HEK293 (cell line): ENCODE results near the gene FARSA.

ENCODE experiments used
- CTCF ChIA-PET: fragments of 350-600 bp; formaldehyde crosslinking; extraction: SDS; loops from one replicate; lab custom pipeline; 2021; ENCODE audit warnings: antibody characterized with exemption; lab: Yijun Ruan, JAX
- POLR2A ChIA-PET: fragments of 300-600 bp; formaldehyde crosslinking; extraction: SDS; loops from one replicate; lab custom pipeline; 2020; ENCODE audit warnings: antibody characterized with exemption, inconsistent platforms; lab: Yijun Ruan, JAX
- H3K27ac ChIP-seq: fragments of 200-500 bp; sonication (Bioruptor generic); 2 replicates; pipeline ENCODE4 v1.5.1; 2014; ENCODE audit warnings: low read depth, low read length, control low read depth, inconsistent platforms; ENCODE audit errors: extremely low read depth
- H3K36me3 ChIP-seq, 2 experiments: fragments of 200-500 bp in 1 of 2; sonication (Bioruptor generic) in 1 of 2; 1 replicate in 1 of 2; 2 replicates in 1 of 2; pipeline ENCODE4 v1.5.1; 2014 to 2017; ENCODE audit warnings: inconsistent platforms in 2 of 2, low read length in 2 of 2; ENCODE audit not compliant: control insufficient read depth in 2 of 2, insufficient read depth in 1 of 2
- H3K4me1 ChIP-seq: fragments of 200-500 bp; sonication (Bioruptor generic); 2 replicates; pipeline ENCODE4 v1.5.1; 2014; ENCODE audit warnings: mild to moderate bottlenecking, low read length, inconsistent platforms; ENCODE audit not compliant: control insufficient read depth, insufficient read depth
- H3K4me3 ChIP-seq: 2 replicates; pipeline ENCODE4 v1.5.1; 2011; ENCODE audit warnings: low read depth, mild to moderate bottlenecking, control low read depth, low read length, moderate library complexity
- H3K9me3 ChIP-seq: fragments of 200-500 bp; sonication (Bioruptor generic); 2 replicates; pipeline ENCODE4 v1.5.1; 2014; ENCODE audit warnings: low read depth, low read length, inconsistent platforms; ENCODE audit not compliant: control insufficient read depth, insufficient read depth
- EGR2 ChIP-seq: fragments of 450-650 bp; formaldehyde crosslinking; IDR thresholded peaks from 2 replicates; pipeline ENCODE4 v1.5.1; 2016; ENCODE audit warnings: low read depth, missing biosample characterization, missing genetic modification characterization
- GFI1B ChIP-seq: fragments of 450-650 bp; formaldehyde crosslinking; IDR thresholded peaks from 2 replicates; pipeline ENCODE4 v1.5.1; 2016; ENCODE audit warnings: missing biosample characterization, missing genetic modification characterization
- KLF10 ChIP-seq: fragments of 450-650 bp; IDR thresholded peaks from 2 replicates; pipeline ENCODE4 v1.5.1; 2018; ENCODE audit warnings: missing biosample characterization, mild to moderate bottlenecking, missing genetic modification characterization
- MYNN ChIP-seq: fragments of 450-650 bp; formaldehyde crosslinking; IDR thresholded peaks from 2 replicates; pipeline ENCODE4 v1.5.1; 2016; ENCODE audit warnings: missing biosample characterization, missing genetic modification characterization, borderline replicate concordance
- ZFP41 ChIP-seq: fragments of 450-650 bp; formaldehyde crosslinking; IDR thresholded peaks from 2 replicates; pipeline ENCODE4 v1.5.1; 2016; ENCODE audit warnings: missing biosample characterization, missing genetic modification characterization, borderline replicate concordance
- ZNF19 ChIP-seq: fragments of 450-650 bp; formaldehyde crosslinking; IDR thresholded peaks from 2 replicates; pipeline ENCODE4; 2016; ENCODE audit warnings: missing biosample characterization, missing genetic modification characterization, low read depth
- ZNF214 ChIP-seq: fragments of 450-650 bp; formaldehyde crosslinking; IDR thresholded peaks from 2 replicates; pipeline ENCODE4 v1.5.1; 2017; ENCODE audit warnings: missing biosample characterization, mild to moderate bottlenecking, missing genetic modification characterization, borderline replicate concordance
- ZNF24 ChIP-seq: fragments of 450-650 bp; formaldehyde crosslinking; IDR thresholded peaks from 2 replicates; pipeline ENCODE4 v1.5.1; 2016; ENCODE audit warnings: missing biosample characterization, missing genetic modification characterization
- ZNF248 ChIP-seq: fragments of 450-650 bp; formaldehyde crosslinking; IDR thresholded peaks from 2 replicates; pipeline ENCODE4 v1.5.1; 2017; ENCODE audit warnings: missing biosample characterization, missing genetic modification characterization
- ZNF274 ChIP-seq, 2 experiments: fragments of 200-500 bp in 1 of 2; fragments of 450-650 bp in 1 of 2; sonication (Bioruptor generic) in 1 of 2; formaldehyde crosslinking in 1 of 2; IDR thresholded peaks; 2 replicates each; pipeline versions ENCODE4 v1.5.1 to v1.6.1; 2014 to 2016; ENCODE audit warnings: borderline replicate concordance in 1 of 2, inconsistent platforms in 1 of 2, low read length in 1 of 2, missing biosample characterization in 1 of 2, missing genetic modification characterization in 1 of 2
- ZNF324 ChIP-seq: fragments of 450-650 bp; formaldehyde crosslinking; IDR thresholded peaks from 2 replicates; pipeline ENCODE4 v1.5.1; 2016; ENCODE audit warnings: missing biosample characterization, missing genetic modification characterization
- ZNF354C ChIP-seq: fragments of 450-650 bp; formaldehyde crosslinking; IDR thresholded peaks from 2 replicates; pipeline ENCODE4 v1.5.1; 2016; ENCODE audit warnings: missing biosample characterization, missing genetic modification characterization, low read depth, borderline replicate concordance
- ZNF366 ChIP-seq: fragments of 450-650 bp; formaldehyde crosslinking; conservative IDR thresholded peaks from 2 replicates; pipeline ENCODE4 v1.5.1; 2016; ENCODE audit warnings: missing biosample characterization, missing genetic modification characterization
- ZNF416 ChIP-seq: fragments of 450-650 bp; formaldehyde crosslinking; IDR thresholded peaks from 2 replicates; pipeline ENCODE4 v1.5.1; 2016; ENCODE audit warnings: missing biosample characterization, missing genetic modification characterization
- ZNF510 ChIP-seq: fragments of 450-650 bp; formaldehyde crosslinking; IDR thresholded peaks from 2 replicates; pipeline ENCODE4 v1.5.1; 2018; ENCODE audit warnings: mild to moderate bottlenecking, missing genetic modification characterization, missing biosample characterization; ENCODE audit not compliant: insufficient replicate concordance
- ZNF561 ChIP-seq: fragments of 450-650 bp; IDR thresholded peaks from 2 replicates; pipeline ENCODE4 v1.5.1; 2018; ENCODE audit warnings: missing biosample characterization, missing genetic modification characterization, borderline replicate concordance
- ZNF776 ChIP-seq: fragments of 450-650 bp; formaldehyde crosslinking; IDR thresholded peaks from 2 replicates; pipeline ENCODE4 v1.5.0; 2017; ENCODE audit warnings: missing biosample characterization, missing genetic modification characterization, borderline replicate concordance
- ZNF791 ChIP-seq: fragments of 450-650 bp; formaldehyde crosslinking; IDR thresholded peaks from 2 replicates; pipeline ENCODE4 v1.5.1; 2016; ENCODE audit warnings: missing biosample characterization, missing genetic modification characterization
- TF ChIP-seq, protein P1 (sequence below): fragments of 450-650 bp; formaldehyde crosslinking; IDR thresholded peaks from 2 replicates; pipeline ENCODE4 v1.5.1; 2016; ENCODE audit warnings: missing biosample characterization, missing genetic modification characterization
- TF ChIP-seq, protein P2 (sequence below): fragments of 450-650 bp; formaldehyde crosslinking; IDR thresholded peaks from 2 replicates; pipeline ENCODE4 v1.5.1; 2016; ENCODE audit warnings: missing biosample characterization, missing genetic modification characterization
- TF ChIP-seq, protein P3 (sequence below): fragments of 450-650 bp; formaldehyde crosslinking; IDR thresholded peaks from 2 replicates; pipeline ENCODE4 v1.5.1; 2016; ENCODE audit warnings: missing biosample characterization, missing genetic modification characterization
- TF ChIP-seq, protein P4 (sequence below): fragments of 450-650 bp; formaldehyde crosslinking; IDR thresholded peaks from 2 replicates; pipeline ENCODE4 v1.5.1; 2016; ENCODE audit warnings: missing biosample characterization, missing genetic modification characterization
- TF ChIP-seq, protein P5 (sequence below): fragments of 450-650 bp; formaldehyde crosslinking; IDR thresholded peaks from 2 replicates; pipeline ENCODE4 v1.5.1; 2016; ENCODE audit warnings: missing biosample characterization, missing genetic modification characterization, low read depth
- TF ChIP-seq, protein P6 (sequence below): fragments of 450-650 bp; formaldehyde crosslinking; IDR thresholded peaks from 2 replicates; pipeline ENCODE4 v1.5.1; 2016; ENCODE audit warnings: missing biosample characterization, missing genetic modification characterization

Gene FARSA

DNA sequence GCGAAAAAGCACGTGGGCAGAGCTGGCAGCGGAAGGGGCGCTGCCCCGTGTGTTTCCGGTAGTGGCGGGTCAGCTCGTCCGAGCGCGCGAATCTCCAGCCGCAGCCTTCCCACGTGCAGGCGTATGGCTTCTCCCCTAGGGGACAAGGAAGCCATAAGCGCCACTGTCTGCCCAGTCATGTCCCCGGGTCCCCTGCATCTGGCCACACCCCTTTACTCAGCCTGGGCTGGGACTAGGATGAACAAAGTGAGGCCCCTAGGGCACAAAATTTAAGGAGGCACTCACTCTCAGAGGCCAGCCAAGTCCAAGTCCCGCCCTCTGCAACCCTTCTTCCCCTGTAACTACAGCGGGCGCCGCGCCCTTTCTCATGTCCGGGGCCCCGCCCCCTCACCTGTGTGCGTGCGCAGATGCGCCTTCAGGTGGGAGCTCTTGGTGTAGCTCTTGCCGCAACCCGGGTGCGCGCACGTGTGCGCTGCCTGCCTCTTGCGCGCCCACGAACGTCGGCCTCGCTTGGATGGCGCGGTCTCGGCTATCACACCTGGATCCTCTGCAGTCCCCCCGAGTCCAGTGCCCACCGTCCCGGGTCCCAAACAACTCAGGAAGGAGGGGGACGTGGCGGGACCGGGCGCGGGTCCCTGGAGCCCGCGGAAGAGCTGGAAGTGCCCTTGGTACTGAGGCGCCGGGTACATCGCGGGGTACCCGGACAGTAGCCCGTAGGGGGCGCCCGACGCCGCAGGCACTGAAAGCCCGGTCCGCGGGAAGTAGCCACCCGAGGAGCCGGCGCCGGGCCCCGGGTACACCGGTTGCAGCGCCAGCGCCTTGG is 48.4 kb downstream of the FARSA start (continued):
- TF ChIP-seq, protein P1, sequence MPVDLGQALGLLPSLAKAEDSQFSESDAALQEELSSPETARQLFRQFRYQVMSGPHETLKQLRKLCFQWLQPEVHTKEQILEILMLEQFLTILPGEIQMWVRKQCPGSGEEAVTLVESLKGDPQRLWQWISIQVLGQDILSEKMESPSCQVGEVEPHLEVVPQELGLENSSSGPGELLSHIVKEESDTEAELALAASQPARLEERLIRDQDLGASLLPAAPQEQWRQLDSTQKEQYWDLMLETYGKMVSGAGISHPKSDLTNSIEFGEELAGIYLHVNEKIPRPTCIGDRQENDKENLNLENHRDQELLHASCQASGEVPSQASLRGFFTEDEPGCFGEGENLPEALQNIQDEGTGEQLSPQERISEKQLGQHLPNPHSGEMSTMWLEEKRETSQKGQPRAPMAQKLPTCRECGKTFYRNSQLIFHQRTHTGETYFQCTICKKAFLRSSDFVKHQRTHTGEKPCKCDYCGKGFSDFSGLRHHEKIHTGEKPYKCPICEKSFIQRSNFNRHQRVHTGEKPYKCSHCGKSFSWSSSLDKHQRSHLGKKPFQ (tag by site-specific recombination), result no peak
- no peak for TF ChIP-seq MYNN (tag by site-specific recombination)
- no peak for TF ChIP-seq EGR2 (tag by site-specific recombination)
- TF ChIP-seq ZNF274 (IDR thresholded peaks at IDR 0.05; ENCODE audit: low read length), result no peak
- no peak for TF ChIP-seq ZNF274 (tag by site-specific recombination; IDR thresholded peaks at IDR 0.05; ENCODE audit: borderline replicate concordance)
- no peak for TF ChIP-seq ZNF366
- no peak for TF ChIP-seq ZNF19 (tag by site-specific recombination)
- TF ChIP-seq, protein P2, sequence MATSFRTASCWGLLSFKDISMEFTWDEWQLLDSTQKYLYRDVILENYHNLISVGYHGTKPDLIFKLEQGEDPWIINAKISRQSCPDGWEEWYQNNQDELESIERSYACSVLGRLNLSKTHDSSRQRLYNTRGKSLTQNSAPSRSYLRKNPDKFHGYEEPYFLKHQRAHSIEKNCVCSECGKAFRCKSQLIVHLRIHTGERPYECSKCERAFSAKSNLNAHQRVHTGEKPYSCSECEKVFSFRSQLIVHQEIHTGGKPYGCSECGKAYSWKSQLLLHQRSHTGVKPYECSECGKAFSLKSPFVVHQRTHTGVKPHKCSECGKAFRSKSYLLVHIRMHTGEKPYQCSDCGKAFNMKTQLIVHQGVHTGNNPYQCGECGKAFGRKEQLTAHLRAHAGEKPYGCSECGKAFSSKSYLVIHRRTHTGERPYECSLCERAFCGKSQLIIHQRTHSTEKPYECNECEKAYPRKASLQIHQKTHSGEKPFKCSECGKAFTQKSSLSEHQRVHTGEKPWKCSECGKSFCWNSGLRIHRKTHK, result no peak
- TF ChIP-seq ZNF214 (tag by site-specific recombination), result no peak
- TF ChIP-seq KLF10 (tag by site-specific recombination), result no peak
- no peak for TF ChIP-seq ZNF248
- TF ChIP-seq ZNF354C (tag by site-specific recombination), result no peak
- TF ChIP-seq ZFP41 (tag by site-specific recombination), result no peak
- no peak for TF ChIP-seq ZNF324 (tag by site-specific recombination)
- TF ChIP-seq, protein P3, sequence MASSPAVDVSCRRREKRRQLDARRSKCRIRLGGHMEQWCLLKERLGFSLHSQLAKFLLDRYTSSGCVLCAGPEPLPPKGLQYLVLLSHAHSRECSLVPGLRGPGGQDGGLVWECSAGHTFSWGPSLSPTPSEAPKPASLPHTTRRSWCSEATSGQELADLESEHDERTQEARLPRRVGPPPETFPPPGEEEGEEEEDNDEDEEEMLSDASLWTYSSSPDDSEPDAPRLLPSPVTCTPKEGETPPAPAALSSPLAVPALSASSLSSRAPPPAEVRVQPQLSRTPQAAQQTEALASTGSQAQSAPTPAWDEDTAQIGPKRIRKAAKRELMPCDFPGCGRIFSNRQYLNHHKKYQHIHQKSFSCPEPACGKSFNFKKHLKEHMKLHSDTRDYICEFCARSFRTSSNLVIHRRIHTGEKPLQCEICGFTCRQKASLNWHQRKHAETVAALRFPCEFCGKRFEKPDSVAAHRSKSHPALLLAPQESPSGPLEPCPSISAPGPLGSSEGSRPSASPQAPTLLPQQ (tag by site-specific recombination), result no peak
- TF ChIP-seq, protein P4, sequence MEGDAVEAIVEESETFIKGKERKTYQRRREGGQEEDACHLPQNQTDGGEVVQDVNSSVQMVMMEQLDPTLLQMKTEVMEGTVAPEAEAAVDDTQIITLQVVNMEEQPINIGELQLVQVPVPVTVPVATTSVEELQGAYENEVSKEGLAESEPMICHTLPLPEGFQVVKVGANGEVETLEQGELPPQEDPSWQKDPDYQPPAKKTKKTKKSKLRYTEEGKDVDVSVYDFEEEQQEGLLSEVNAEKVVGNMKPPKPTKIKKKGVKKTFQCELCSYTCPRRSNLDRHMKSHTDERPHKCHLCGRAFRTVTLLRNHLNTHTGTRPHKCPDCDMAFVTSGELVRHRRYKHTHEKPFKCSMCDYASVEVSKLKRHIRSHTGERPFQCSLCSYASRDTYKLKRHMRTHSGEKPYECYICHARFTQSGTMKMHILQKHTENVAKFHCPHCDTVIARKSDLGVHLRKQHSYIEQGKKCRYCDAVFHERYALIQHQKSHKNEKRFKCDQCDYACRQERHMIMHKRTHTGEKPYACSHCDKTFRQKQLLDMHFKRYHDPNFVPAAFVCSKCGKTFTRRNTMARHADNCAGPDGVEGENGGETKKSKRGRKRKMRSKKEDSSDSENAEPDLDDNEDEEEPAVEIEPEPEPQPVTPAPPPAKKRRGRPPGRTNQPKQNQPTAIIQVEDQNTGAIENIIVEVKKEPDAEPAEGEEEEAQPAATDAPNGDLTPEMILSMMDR, result peak; percentile 11; the same call in 1 of the 2 replicates
- TF ChIP-seq ZNF791 (tag by site-specific recombination), result no peak
- TF ChIP-seq, protein P5, sequence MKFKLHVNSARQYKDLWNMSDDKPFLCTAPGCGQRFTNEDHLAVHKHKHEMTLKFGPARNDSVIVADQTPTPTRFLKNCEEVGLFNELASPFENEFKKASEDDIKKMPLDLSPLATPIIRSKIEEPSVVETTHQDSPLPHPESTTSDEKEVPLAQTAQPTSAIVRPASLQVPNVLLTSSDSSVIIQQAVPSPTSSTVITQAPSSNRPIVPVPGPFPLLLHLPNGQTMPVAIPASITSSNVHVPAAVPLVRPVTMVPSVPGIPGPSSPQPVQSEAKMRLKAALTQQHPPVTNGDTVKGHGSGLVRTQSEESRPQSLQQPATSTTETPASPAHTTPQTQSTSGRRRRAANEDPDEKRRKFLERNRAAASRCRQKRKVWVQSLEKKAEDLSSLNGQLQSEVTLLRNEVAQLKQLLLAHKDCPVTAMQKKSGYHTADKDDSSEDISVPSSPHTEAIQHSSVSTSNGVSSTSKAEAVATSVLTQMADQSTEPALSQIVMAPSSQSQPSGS, result no peak
- TF ChIP-seq GFI1B (tag by site-specific recombination), result no peak

DNA sequence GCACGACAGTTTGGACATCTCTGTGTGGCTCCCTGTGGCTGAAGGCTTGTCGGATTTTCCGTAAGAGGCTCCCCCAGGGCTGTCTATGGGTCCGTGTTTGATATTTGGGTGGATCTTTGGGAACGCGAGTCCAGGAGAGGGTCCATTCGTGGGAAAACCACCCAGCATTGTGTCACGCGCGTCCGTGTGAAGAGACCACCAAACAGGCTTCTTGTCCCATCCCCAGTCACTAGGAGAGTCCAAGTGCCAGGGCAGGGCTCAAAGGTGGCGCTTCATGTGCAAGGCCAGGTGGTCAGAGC is 48.9 kb downstream of the FARSA start:
- ChIA-PET CTCF (interaction anchor here (0.6 to 2.1 kb wide), 11 partner anchors 11 to 258 kb away, joined by 3 to 15 read pairs (median 4); partner anchors contain the start of gene RAD23A), POLR2A (interaction anchor here (0.6 to 1.6 kb wide), 8 partner anchors 9 to 91 kb away, joined by 3 to 10 read pairs (median 3); partner anchors contain the start of genes CALR, FARSA, RNASEH2A and SYCE2)
- Histone ChIP-seq H3K9me3 (no peaks in the 10 kb centered on the region), H3K27ac (no peak overlapping the region), H3K4me1 (no peaks in the 10 kb centered on the region), H3K4me3 (peak overlapping the region; percentile 12), H3K36me3 (no peaks in the 10 kb centered on the region; a peak in 1 of 3 replicates)
- TF ChIP-seq ZNF561 (tag by site-specific recombination), result no peak
- no peak for TF ChIP-seq ZNF416 (tag by site-specific recombination)
- TF ChIP-seq ZNF24 (tag by site-specific recombination), result no peak
- no peak for TF ChIP-seq ZNF776 (tag by site-specific recombination)
- TF ChIP-seq, protein P6, sequence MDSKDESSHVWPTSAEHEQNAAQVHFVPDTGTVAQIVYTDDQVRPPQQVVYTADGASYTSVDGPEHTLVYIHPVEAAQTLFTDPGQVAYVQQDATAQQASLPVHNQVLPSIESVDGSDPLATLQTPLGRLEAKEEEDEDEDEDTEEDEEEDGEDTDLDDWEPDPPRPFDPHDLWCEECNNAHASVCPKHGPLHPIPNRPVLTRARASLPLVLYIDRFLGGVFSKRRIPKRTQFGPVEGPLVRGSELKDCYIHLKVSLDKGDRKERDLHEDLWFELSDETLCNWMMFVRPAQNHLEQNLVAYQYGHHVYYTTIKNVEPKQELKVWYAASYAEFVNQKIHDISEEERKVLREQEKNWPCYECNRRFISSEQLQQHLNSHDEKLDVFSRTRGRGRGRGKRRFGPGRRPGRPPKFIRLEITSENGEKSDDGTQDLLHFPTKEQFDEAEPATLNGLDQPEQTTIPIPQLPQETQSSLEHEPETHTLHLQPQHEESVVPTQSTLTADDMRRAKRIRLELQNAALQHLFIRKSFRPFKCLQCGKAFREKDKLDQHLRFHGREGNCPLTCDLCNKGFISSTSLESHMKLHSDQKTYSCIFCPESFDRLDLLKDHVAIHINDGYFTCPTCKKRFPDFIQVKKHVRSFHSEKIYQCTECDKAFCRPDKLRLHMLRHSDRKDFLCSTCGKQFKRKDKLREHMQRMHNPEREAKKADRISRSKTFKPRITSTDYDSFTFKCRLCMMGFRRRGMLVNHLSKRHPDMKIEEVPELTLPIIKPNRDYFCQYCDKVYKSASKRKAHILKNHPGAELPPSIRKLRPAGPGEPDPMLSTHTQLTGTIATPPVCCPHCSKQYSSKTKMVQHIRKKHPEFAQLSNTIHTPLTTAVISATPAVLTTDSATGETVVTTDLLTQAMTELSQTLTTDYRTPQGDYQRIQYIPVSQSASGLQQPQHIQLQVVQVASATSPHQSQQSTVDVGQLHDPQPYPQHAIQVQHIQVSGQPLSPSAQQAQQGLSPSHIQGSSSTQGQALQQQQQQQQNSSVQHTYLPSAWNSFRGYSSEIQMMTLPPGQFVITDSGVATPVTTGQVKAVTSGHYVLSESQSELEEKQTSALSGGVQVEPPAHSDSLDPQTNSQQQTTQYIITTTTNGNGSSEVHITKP (tag by site-specific recombination), result no peak
- TF ChIP-seq ZNF510 (tag by site-specific recombination), result no peak
